Rectal smooth muscle tissue (tissue), 1 donor: ENCODE results near the gene CD248.
"Not testable (repeated sequence)": the region's sequence is repeated elsewhere in the genome, so short reads cannot be mapped to it uniquely, and the experiment has no call there.

Experiments
- H3K27ac ChIP-seq: one replicate; pipeline ENCODE4 v1.7.0; 2013; ENCODE audit warnings: low read depth, low read length, inconsistent platforms
- H3K27me3 ChIP-seq: one replicate; pipeline ENCODE4 v1.7.0; 2013; ENCODE audit warnings: low read length; ENCODE audit not compliant: control insufficient read depth, insufficient read depth
- H3K36me3 ChIP-seq: one replicate; pipeline ENCODE4 v1.7.0; 2013; ENCODE audit warnings: low read length; ENCODE audit not compliant: control insufficient read depth, insufficient read depth
- H3K4me1 ChIP-seq: one replicate; pipeline ENCODE4 v1.7.0; 2013; ENCODE audit warnings: low read length; ENCODE audit not compliant: control insufficient read depth, insufficient read depth
- H3K4me3 ChIP-seq: one replicate; pipeline ENCODE4 v1.7.0; 2013; ENCODE audit warnings: low read length
- H3K9ac ChIP-seq: one replicate; pipeline ENCODE4 v1.7.0; 2013; ENCODE audit warnings: low read length

CD248 gene

GRCh38 chr11:66316849-66317251 is at the start of gene CD248:
Gene CD248 (minus strand): TSS chr11:66317044. CDS start chr11:66317027, 17 bp downstream.
- peak within 1 kb of the TSS; percentile 50 for H3K4me3 ChIP-seq
- H3K4me1 ChIP-seq, result peaks cover 16% of the 10 kb centered on the region
- H3K36me3 ChIP-seq, result no peaks in the 10 kb centered on the region
- peak within 1 kb of the TSS; percentile 94 for H3K27ac ChIP-seq
- H3K27me3 ChIP-seq, result no peaks in the 10 kb centered on the region
- H3K9ac ChIP-seq, result peak within 1 kb of the TSS; percentile 40

- peaks cover 2% of the 10 kb centered on the region for H3K27me3 ChIP-seq
- H3K36me3 ChIP-seq, result no peaks in the 10 kb centered on the region
- H3K27ac ChIP-seq, result no peak overlapping the region
- H3K4me1 ChIP-seq, result no peaks in the 10 kb centered on the region
- H3K9ac ChIP-seq, result no peak overlapping the region
- H3K4me3 ChIP-seq, result no peak overlapping the region
These were observed 49.1 kb upstream of the CD248 start for GRCh38 chr11:66365711-66366619.

- Histone ChIP-seq H3K36me3 (no peaks in the 10 kb centered on the region), H3K27me3 (peaks cover 2% of the 10 kb centered on the region), H3K27ac (no peak overlapping the region), H3K9ac (no peak overlapping the region), H3K4me3 (no peak overlapping the region), H3K4me1 (no peaks in the 10 kb centered on the region)
These were observed 48.3 kb upstream of the CD248 start for GRCh38 chr11:66365166-66365565.

GRCh38 chr11:66363805-66364535 is 47.1 kb upstream of the CD248 start:
- Histone ChIP-seq H3K9ac (no peak overlapping the region), H3K4me1 (no peaks in the 10 kb centered on the region), H3K27ac (no peak overlapping the region), H3K36me3 (no peaks in the 10 kb centered on the region), H3K27me3 (no peaks in the 10 kb centered on the region), H3K4me3 (no peak overlapping the region)

- Histone ChIP-seq H3K9ac (no peak overlapping the region), H3K36me3 (no peaks in the 10 kb centered on the region), H3K27me3 (no peaks in the 10 kb centered on the region), H3K4me3 (no peak overlapping the region), H3K4me1 (no peaks in the 10 kb centered on the region), H3K27ac (no peak overlapping the region)
These were observed 46.4 kb upstream of the CD248 start for GRCh38 chr11:66363187-66363601.

GRCh38 chr11:66362481-66363147 is 45.8 kb upstream of the CD248 start:
- Histone ChIP-seq H3K9ac (no peak overlapping the region), H3K27me3 (no peaks in the 10 kb centered on the region), H3K36me3 (no peaks in the 10 kb centered on the region), H3K27ac (no peak overlapping the region), H3K4me3 (no peak overlapping the region), H3K4me1 (no peaks in the 10 kb centered on the region)

- Histone ChIP-seq H3K4me3 (no peak overlapping the region), H3K27me3 (no peaks in the 10 kb centered on the region), H3K36me3 (no peaks in the 10 kb centered on the region), H3K27ac (no peak overlapping the region), H3K4me1 (no peaks in the 10 kb centered on the region), H3K9ac (no peak overlapping the region)
These were observed 44.7 kb upstream of the CD248 start for GRCh38 chr11:66361502-66361941.

GRCh38 chr11:66360406-66361073 is 43.7 kb upstream of the CD248 start:
- H3K4me1 ChIP-seq, result no peaks in the 10 kb centered on the region
- no peak overlapping the region for H3K9ac ChIP-seq
- no peaks in the 10 kb centered on the region for H3K36me3 ChIP-seq
- H3K4me3 ChIP-seq, result no peak overlapping the region
- no peak overlapping the region for H3K27ac ChIP-seq
- H3K27me3 ChIP-seq, result no peaks in the 10 kb centered on the region

GRCh38 chr11:66359662-66360087 is 42.8 kb upstream of the CD248 start:
- Histone ChIP-seq H3K4me1 (no peaks in the 10 kb centered on the region), H3K27me3 (no peaks in the 10 kb centered on the region), H3K4me3 (no peak overlapping the region), H3K36me3 (no peaks in the 10 kb centered on the region), H3K9ac (no peak overlapping the region), H3K27ac (no peak overlapping the region)

- H3K4me1 ChIP-seq, H3K27me3 ChIP-seq, H3K9ac ChIP-seq, H3K36me3 ChIP-seq, H3K4me3 ChIP-seq, H3K27ac ChIP-seq: not testable (repeated sequence)
These were observed 33.9 kb upstream of the CD248 start for GRCh38 chr11:66350560-66351235.

GRCh38 chr11:66349084-66349386 is 32.2 kb upstream of the CD248 start:
- Histone ChIP-seq H3K27me3 (no peaks in the 10 kb centered on the region), H3K9ac (no peak overlapping the region), H3K27ac (no peak overlapping the region), H3K36me3 (no peaks in the 10 kb centered on the region), H3K4me3 (peak overlapping the region; percentile 27), H3K4me1 (peaks cover 15% of the 10 kb centered on the region)
